Fibroblast of pulmonary artery (primary cell): Measurements from ENCODE around the gene CHD2.
A peak's percentile ranks its signal among the peaks of the same experiment; 100 is the strongest.

ENCODE experiments used
- DNase-seq: peaks from one replicate; pipeline ENCODE4 v3.0.0-alpha.2; 2010; ENCODE audit warnings: low read depth
- H3K4me3 ChIP-seq: replicated peaks from 2 replicates; pipeline ENCODE4 v1.5.1; 2011; ENCODE audit warnings: low read depth, mild to moderate bottlenecking, control low read depth, low read length, moderate library complexity
- TF ChIP-seq, protein P1 (sequence below): IDR thresholded peaks from 2 replicates; pipeline ENCODE4 v1.5.1; 2011; ENCODE audit warnings: mild to moderate bottlenecking, control low read depth, low read length, inconsistent platforms; ENCODE audit errors: missing control alignments

Gene CHD2

GRCh38 chr15:92984161-92984560, 84.0 kb downstream of the CHD2 start:
- H3K4me3 ChIP-seq = no peak overlapping the region
- TF ChIP-seq, protein P1, sequence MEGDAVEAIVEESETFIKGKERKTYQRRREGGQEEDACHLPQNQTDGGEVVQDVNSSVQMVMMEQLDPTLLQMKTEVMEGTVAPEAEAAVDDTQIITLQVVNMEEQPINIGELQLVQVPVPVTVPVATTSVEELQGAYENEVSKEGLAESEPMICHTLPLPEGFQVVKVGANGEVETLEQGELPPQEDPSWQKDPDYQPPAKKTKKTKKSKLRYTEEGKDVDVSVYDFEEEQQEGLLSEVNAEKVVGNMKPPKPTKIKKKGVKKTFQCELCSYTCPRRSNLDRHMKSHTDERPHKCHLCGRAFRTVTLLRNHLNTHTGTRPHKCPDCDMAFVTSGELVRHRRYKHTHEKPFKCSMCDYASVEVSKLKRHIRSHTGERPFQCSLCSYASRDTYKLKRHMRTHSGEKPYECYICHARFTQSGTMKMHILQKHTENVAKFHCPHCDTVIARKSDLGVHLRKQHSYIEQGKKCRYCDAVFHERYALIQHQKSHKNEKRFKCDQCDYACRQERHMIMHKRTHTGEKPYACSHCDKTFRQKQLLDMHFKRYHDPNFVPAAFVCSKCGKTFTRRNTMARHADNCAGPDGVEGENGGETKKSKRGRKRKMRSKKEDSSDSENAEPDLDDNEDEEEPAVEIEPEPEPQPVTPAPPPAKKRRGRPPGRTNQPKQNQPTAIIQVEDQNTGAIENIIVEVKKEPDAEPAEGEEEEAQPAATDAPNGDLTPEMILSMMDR = no peak
- DNase-seq = no peak

DNA sequence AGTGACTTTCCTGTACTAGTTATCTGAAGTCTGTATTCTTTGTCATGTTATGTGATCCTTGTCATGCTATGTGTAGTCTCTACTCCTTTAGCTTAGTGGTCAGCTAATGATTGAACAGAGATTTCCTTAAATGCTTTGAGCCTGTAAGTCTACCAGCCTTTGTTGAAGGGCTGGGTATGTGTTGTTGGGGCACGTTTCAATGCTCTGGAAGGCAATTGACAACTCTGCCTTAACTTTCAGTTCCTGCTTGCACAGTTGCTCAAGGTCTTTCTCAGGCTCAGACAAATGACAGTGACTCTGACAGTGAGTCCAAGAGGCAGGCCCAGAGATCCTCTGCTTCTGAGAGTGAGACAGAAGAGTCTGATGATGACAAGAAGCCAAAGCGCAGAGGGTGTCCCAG, 89.3 kb downstream of the CHD2 start:
- DNase-seq = no peak

GRCh38 chr15:92990031-92990430, 89.9 kb downstream of the CHD2 start:
- DNase-seq = no peak
- no peak overlapping the region for H3K4me3 ChIP-seq
- TF ChIP-seq, protein P1 = no peak

More for the DNA sequence above, 89.3 kb downstream of the CHD2 start:
- TF ChIP-seq, protein P1 = no peak
- no peak overlapping the region for H3K4me3 ChIP-seq

DNA sequence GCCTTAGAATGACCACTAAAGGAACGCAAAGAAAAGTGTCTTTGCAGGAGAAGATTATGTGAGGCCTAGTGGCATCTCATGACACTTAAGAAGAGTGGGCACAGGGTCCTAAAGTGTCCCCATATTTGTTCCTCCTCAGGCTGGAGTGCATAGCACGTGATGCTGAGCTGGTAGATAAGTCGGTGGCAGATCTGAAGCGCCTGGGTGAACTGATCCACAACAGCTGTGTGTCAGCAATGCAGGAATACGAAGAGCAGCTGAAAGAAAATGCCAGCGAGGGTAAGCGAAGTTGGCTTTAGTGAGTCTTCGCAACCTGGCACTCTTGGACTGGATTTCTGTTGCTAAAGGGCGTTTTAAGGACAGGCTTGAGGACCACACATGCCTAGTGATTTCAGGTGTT, 92.6 kb downstream of the CHD2 start:
- TF ChIP-seq, protein P1 = no peak
- H3K4me3 ChIP-seq = no peak overlapping the region
- no peak for DNase-seq

DNA sequence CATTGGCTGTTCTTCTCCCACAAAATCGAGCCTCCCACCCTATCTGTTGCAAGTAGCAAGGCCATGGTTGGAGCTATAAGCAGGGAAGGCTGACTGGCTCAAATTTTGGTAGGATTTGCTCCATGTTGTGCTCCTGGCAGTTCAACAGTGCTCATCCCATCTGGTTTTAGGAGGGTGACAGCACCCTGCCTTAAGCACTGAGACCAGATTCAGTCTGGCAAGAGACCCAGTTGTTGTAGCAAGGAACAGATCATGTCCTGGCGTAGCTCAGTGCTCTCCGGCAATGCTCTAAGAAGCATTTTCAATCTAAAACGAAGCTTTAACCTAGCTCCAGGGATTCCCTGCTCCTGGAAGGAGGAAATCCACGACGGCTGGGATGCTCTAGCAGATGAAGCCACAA, 97.7 kb downstream of the CHD2 start:
- TF ChIP-seq, protein P1 = no peak
- no peak for DNase-seq
- no peak overlapping the region for H3K4me3 ChIP-seq

DNA sequence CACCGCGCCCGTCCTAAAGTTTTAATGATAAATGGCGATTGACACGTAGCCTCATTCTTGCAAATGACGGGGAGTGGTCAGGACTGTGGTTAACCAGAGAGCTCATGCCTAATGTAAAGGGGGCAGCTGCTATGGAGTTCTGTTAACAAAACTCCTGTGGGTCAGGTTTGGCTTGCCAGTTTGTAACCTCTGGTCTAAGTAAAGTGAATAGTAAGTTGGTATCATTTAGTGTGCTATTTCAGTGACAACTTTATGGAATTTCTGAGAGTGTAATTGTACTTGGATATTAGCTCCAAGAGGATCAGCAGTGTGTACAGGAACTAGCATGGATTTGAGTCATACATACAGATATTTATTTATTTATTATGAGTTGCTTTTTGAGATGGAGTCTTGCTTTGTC, 101.0 kb downstream of the CHD2 start:
- TF ChIP-seq, protein P1 = no peak
- H3K4me3 ChIP-seq = no peak overlapping the region
- DNase-seq = no peak

GRCh38 chr15:93001881-93002280, 101.8 kb downstream of the CHD2 start:
- TF ChIP-seq, protein P1 = no peak
- peak; percentile 26 for DNase-seq
- no peak overlapping the region for H3K4me3 ChIP-seq
